ENCODE measurements around the gene MIB2.

The MIB2 gene

GRCh38 chr1:1629430-1630190 lies 14.3 kb downstream of the MIB2 start:
- Histone ChIP-seq H3K27me3 (ENCODE audit: insufficient read depth, low read length, poor library complexity, severe bottlenecking) (no peaks in the 10 kb centered on the region), H3K4me2 (ENCODE audit: low read depth, low read length, poor library complexity, severe bottlenecking) (no peak overlapping the region), H3K79me2 (ENCODE audit: insufficient read depth, low read length) (no peaks in the 10 kb centered on the region), H3K9me2 (replicated peaks; ENCODE audit: low read depth, low read length) (no peaks in the 10 kb centered on the region), H4K20me1 (ENCODE audit: insufficient read depth, low read length, poor library complexity, severe bottlenecking) (no peaks in the 10 kb centered on the region), H3K9me3 (ENCODE audit: insufficient read depth, low read depth, low read length) (no peaks in the 10 kb centered on the region), H3K4me1 (ENCODE audit: insufficient read depth, low read length, poor library complexity, severe bottlenecking) (no peaks in the 10 kb centered on the region), H2AFZ (ENCODE audit: low read length) (no peak overlapping the region), H3F3A (ENCODE audit: low read depth) (no peaks in the 10 kb centered on the region), H3K4me3 (ENCODE audit: low read length, poor library complexity, severe bottlenecking) (no peak overlapping the region), H3K36me3 (ENCODE audit: insufficient read depth, low read length) (no peaks in the 10 kb centered on the region), H3K9ac (ENCODE audit: low read depth, low read length, poor library complexity, severe bottlenecking) (no peak overlapping the region)
- no peak for TF ChIP-seq EZH2phosphoT487 (IDR thresholded peaks at IDR 0.05; ENCODE audit: borderline replicate concordance)
- TF ChIP-seq CTCF (conservative IDR thresholded peaks at IDR 0.05; ENCODE audit: low read length), result no peak

- no peaks in the 10 kb centered on the region for H3K9me2 ChIP-seq (replicated peaks; ENCODE audit: low read depth, low read length)
- no peak overlapping the region for H3K9ac ChIP-seq (ENCODE audit: low read depth, low read length, poor library complexity, severe bottlenecking)
- no peak overlapping the region for H3K4me2 ChIP-seq (ENCODE audit: low read depth, low read length, poor library complexity, severe bottlenecking)
- H4K20me1 ChIP-seq (ENCODE audit: insufficient read depth, low read length, poor library complexity, severe bottlenecking), result no peaks in the 10 kb centered on the region
- H3K4me1 ChIP-seq (ENCODE audit: insufficient read depth, low read length, poor library complexity, severe bottlenecking), result no peaks in the 10 kb centered on the region
- H3K9me3 ChIP-seq (ENCODE audit: insufficient read depth, low read depth, low read length), result no peaks in the 10 kb centered on the region
- TF ChIP-seq EZH2phosphoT487 (IDR thresholded peaks at IDR 0.05; ENCODE audit: borderline replicate concordance) (no peak), CTCF (conservative IDR thresholded peaks at IDR 0.05; ENCODE audit: low read length) (no peak)
- no peak overlapping the region for H2AFZ ChIP-seq (ENCODE audit: low read length)
- no peaks in the 10 kb centered on the region for H3F3A ChIP-seq (ENCODE audit: low read depth)
- no peaks in the 10 kb centered on the region for H3K27me3 ChIP-seq (ENCODE audit: insufficient read depth, low read length, poor library complexity, severe bottlenecking)
- H3K79me2 ChIP-seq (ENCODE audit: insufficient read depth, low read length), result no peaks in the 10 kb centered on the region
- no peaks in the 10 kb centered on the region for H3K36me3 ChIP-seq (ENCODE audit: insufficient read depth, low read length)
- no peak overlapping the region for H3K4me3 ChIP-seq (ENCODE audit: low read length, poor library complexity, severe bottlenecking)
Observed at GRCh38 chr1:1630191-1630964, 15.1 kb downstream of the MIB2 start.

DNA sequence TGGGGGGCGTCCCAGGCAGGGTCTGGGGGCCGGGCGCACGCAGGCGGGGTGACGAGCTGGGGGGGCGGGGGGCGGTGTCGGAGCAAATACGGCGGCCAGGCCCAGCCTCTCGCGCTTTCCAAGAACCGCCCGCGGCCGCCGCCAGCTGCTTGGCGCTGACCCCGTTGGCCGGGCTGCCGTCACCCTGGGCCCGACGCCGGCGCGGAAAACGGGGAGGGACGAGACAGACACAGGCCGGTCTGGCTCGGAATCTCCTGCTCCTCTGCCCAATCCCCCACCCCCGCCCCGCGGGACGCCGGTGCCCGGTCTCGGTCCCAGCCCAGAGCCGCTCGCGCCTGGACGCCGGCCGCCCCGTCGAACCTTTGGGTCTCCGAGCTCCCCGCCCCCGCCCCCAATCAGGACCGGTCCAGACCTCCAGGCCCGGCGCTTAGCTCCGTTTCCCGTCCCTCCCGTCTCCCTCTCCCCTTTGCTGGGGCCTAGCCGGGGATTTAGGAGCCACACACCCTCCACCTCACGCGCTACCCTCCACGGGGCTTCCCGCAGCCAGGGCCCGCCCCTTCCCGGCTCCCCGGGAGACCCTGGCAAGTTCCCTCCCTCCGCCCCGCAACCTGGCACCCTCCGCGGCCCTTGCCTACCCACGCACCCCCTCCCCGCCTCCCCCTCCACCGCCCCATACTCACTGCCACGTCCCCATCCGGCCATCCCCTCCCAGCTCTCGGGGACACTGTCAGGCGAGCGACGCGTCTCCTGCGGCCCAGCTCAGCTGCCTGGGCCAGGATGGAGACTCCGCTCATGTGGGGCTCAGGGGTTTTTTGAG lies 15.9 kb downstream of the MIB2 start:
- Histone ChIP-seq H3F3A (ENCODE audit: low read depth) (no peaks in the 10 kb centered on the region), H3K36me3 (ENCODE audit: insufficient read depth, low read length) (no peaks in the 10 kb centered on the region), H2AFZ (ENCODE audit: low read length) (no peak overlapping the region), H4K20me1 (ENCODE audit: insufficient read depth, low read length, poor library complexity, severe bottlenecking) (no peaks in the 10 kb centered on the region), H3K27me3 (ENCODE audit: insufficient read depth, low read length, poor library complexity, severe bottlenecking) (no peaks in the 10 kb centered on the region), H3K9me3 (ENCODE audit: insufficient read depth, low read depth, low read length) (no peaks in the 10 kb centered on the region), H3K4me2 (ENCODE audit: low read depth, low read length, poor library complexity, severe bottlenecking) (no peak overlapping the region), H3K4me1 (ENCODE audit: insufficient read depth, low read length, poor library complexity, severe bottlenecking) (no peaks in the 10 kb centered on the region), H3K79me2 (ENCODE audit: insufficient read depth, low read length) (no peaks in the 10 kb centered on the region), H3K9me2 (replicated peaks; ENCODE audit: low read depth, low read length) (no peaks in the 10 kb centered on the region), H3K9ac (ENCODE audit: low read depth, low read length, poor library complexity, severe bottlenecking) (no peak overlapping the region), H3K4me3 (ENCODE audit: low read length, poor library complexity, severe bottlenecking) (no peak overlapping the region)
- no peak for TF ChIP-seq CTCF (conservative IDR thresholded peaks at IDR 0.05; ENCODE audit: low read length)
- no peak for TF ChIP-seq EZH2phosphoT487 (IDR thresholded peaks at IDR 0.05; ENCODE audit: borderline replicate concordance)

All from Loucy (cell line).